CD4-positive, alpha-beta T cell treated with Interleukin-21 for 1 hour (primary cell): Measurements from ENCODE around the gene PRICKLE2.

Experiments
- DNase-seq: peaks from one replicate; pipeline ENCODE4 v3.0.0-alpha.2; 2020

Gene PRICKLE2

GRCh38 chr3:64067506-64068346 is 157.5 kb downstream of the PRICKLE2 start:
- no peak for DNase-seq

GRCh38 chr3:64064804-64065203 is 160.5 kb downstream of the PRICKLE2 start:
- DNase-seq = no peak

GRCh38 chr3:64063983-64064438 is 161.3 kb downstream of the PRICKLE2 start:
- DNase-seq = no peak

GRCh38 chr3:64063207-64063982 is 161.9 kb downstream of the PRICKLE2 start:
- DNase-seq = no peak

GRCh38 chr3:64061628-64062027 is 163.6 kb downstream of the PRICKLE2 start:
- no peak for DNase-seq

GRCh38 chr3:64059484-64060175 is 165.6 kb downstream of the PRICKLE2 start:
- DNase-seq = no peak

- no peak for DNase-seq
Measured at GRCh38 chr3:64058566-64058965, 166.7 kb downstream of the PRICKLE2 start.

GRCh38 chr3:64057231-64057630 is 168.0 kb downstream of the PRICKLE2 start:
- DNase-seq = no peak

GRCh38 chr3:64056606-64057180 is 168.6 kb downstream of the PRICKLE2 start:
- DNase-seq = no peak

- no peak for DNase-seq
Measured at GRCh38 chr3:64055076-64055475, 170.2 kb downstream of the PRICKLE2 start.

GRCh38 chr3:64054488-64054887 is 170.8 kb downstream of the PRICKLE2 start:
- no peak for DNase-seq

GRCh38 chr3:64053581-64053980 is 171.7 kb downstream of the PRICKLE2 start:
- no peak for DNase-seq

GRCh38 chr3:64053117-64053516 is 172.1 kb downstream of the PRICKLE2 start:
- DNase-seq = no peak

- no peak for DNase-seq
Measured at GRCh38 chr3:64049832-64050231, 175.4 kb downstream of the PRICKLE2 start.

- no peak for DNase-seq
Measured at GRCh38 chr3:64049136-64049535, 176.1 kb downstream of the PRICKLE2 start.

- no peak for DNase-seq
Measured at GRCh38 chr3:64048631-64049061, 176.6 kb downstream of the PRICKLE2 start.

GRCh38 chr3:64047787-64048186 is 177.5 kb downstream of the PRICKLE2 start:
- DNase-seq = no peak

- DNase-seq = no peak
Measured at GRCh38 chr3:64046996-64047594, 178.2 kb downstream of the PRICKLE2 start.

- no peak for DNase-seq
Measured at GRCh38 chr3:64046592-64046991, 178.7 kb downstream of the PRICKLE2 start.

- DNase-seq = no peak
Measured at GRCh38 chr3:64042952-64043351, 182.3 kb downstream of the PRICKLE2 start.
